GM23338 (cell line): ENCODE measurements around the gene CFAP126. TPM values are rescaled to one million over a fixed set of nuclear protein-coding genes. Genes with fewer than 3 reads are reported as not detected.
A peak's percentile ranks its signal among the peaks of the same experiment; 100 is the strongest.

ENCODE experiments used
- ATAC-seq: fragments of 200-7000 bp; cut with Tn5 transposase; 3 replicates; pipeline ENCODE4 v1.9.1; 2020
- DNase-seq: peaks from one replicate; pipeline ENCODE4 v3.0.0-alpha.2; 2015; ENCODE audit warnings: low spot score
- H2AFZ ChIP-seq: fragments of 200-600 bp; sonication (generic); 2 replicates; pipeline ENCODE4 v1.8.0; 2016; ENCODE audit warnings: antibody characterized with exemption, mild to moderate bottlenecking, moderate library complexity
- H3F3A ChIP-seq: fragments of 200-600 bp; sonication (generic); replicated peaks from 2 replicates; pipeline ENCODE4 v1.8.0; 2017; ENCODE audit warnings: antibody characterized with exemption, mixed run types, low read depth
- H3K27ac ChIP-seq: fragments of 200-600 bp; sonication (generic); 2 replicates; pipeline ENCODE4 v1.6.1; 2016; ENCODE audit warnings: low read depth
- H3K27me3 ChIP-seq: fragments of 200-600 bp; sonication (generic); 2 replicates; pipeline ENCODE4 v1.8.0; 2016; ENCODE audit warnings: mild to moderate bottlenecking, mixed run types, moderate library complexity; ENCODE audit not compliant: insufficient read depth
- H3K36me3 ChIP-seq: fragments of 200-600 bp; sonication (generic); 2 replicates; pipeline ENCODE4 v1.8.0; 2016; ENCODE audit warnings: mild to moderate bottlenecking; ENCODE audit not compliant: insufficient read depth
- H3K4me1 ChIP-seq: fragments of 200-600 bp; sonication (generic); 2 replicates; pipeline ENCODE4 v1.8.0; 2016; ENCODE audit warnings: mild to moderate bottlenecking, moderate library complexity; ENCODE audit not compliant: insufficient read depth
- H3K4me2 ChIP-seq: fragments of 200-600 bp; sonication (generic); 2 replicates; pipeline ENCODE4 v1.7.1; 2017; ENCODE audit warnings: mixed run types
- H3K4me3 ChIP-seq: fragments of 200-600 bp; sonication (generic); 2 replicates; pipeline ENCODE4 v1.6.1; 2016; ENCODE audit warnings: mixed run types
- H3K79me2 ChIP-seq: fragments of 200-600 bp; sonication (generic); replicated peaks from 2 replicates; pipeline ENCODE4 v1.8.0; 2017; ENCODE audit warnings: mild to moderate bottlenecking; ENCODE audit not compliant: insufficient read depth
- H3K9me2 ChIP-seq: fragments of 200-600 bp; sonication (generic); 2 replicates; pipeline ENCODE4 v1.8.0; 2017; ENCODE audit not compliant: insufficient read depth
- H4K20me1 ChIP-seq: fragments of 200-600 bp; sonication (generic); replicated peaks from 2 replicates; pipeline ENCODE4 v1.8.0; 2017; ENCODE audit warnings: mild to moderate bottlenecking; ENCODE audit not compliant: insufficient read depth
- H3K27ac Mint-ChIP-seq: 2 replicates; pipeline ENCODE4 v1.8.0; 2020; ENCODE audit warnings: inconsistent platforms, mild to moderate bottlenecking, moderate library complexity, mixed read lengths
- H3K27me3 Mint-ChIP-seq: 3 replicates; pipeline ENCODE4 v1.8.0; 2022; ENCODE audit warnings: low read depth, mild to moderate bottlenecking, moderate library complexity, mixed read lengths, inconsistent platforms; ENCODE audit not compliant: insufficient read depth, poor library complexity
- H3K36me3 Mint-ChIP-seq: 3 replicates; pipeline ENCODE4 v1.8.0; 2021; ENCODE audit warnings: low read depth, mild to moderate bottlenecking, inconsistent platforms, moderate library complexity, mixed read lengths
- H3K4me1 Mint-ChIP-seq: 3 replicates; pipeline ENCODE4 v1.8.0; 2020; ENCODE audit warnings: mild to moderate bottlenecking, inconsistent platforms, mixed read lengths
- H3K4me3 Mint-ChIP-seq: 3 replicates; pipeline ENCODE4 v1.8.0; 2021; ENCODE audit warnings: moderate library complexity, mild to moderate bottlenecking, inconsistent platforms, mixed read lengths
- H3K9me3 Mint-ChIP-seq: 3 replicates; pipeline ENCODE4 v1.8.0; 2020; ENCODE audit warnings: moderate library complexity, mild to moderate bottlenecking, inconsistent platforms, mixed read lengths
- CREB1 ChIP-seq: fragments of 250-450 bp; sonication (Bioruptor Pico); IDR thresholded peaks from 2 replicates; pipeline ENCODE4 v1.5.0; 2020; ENCODE audit warnings: low read depth, mild to moderate bottlenecking, moderate library complexity
- CTCF ChIP-seq, 2 experiments: fragments of 200-600 bp in 1 of 2; sonication (generic) in 1 of 2; conservative IDR thresholded peaks; 2 replicates each; pipeline versions ENCODE4 v1.5.1 to v1.6.1; 2016 to 2017; ENCODE audit warnings: antibody characterized with exemption in 2 of 2, low read depth in 2 of 2, mild to moderate bottlenecking in 2 of 2, moderate library complexity in 1 of 2
- ETS1 ChIP-seq: IDR thresholded peaks from 2 replicates; pipeline ENCODE4 v1.6.1; 2016; ENCODE audit warnings: antibody characterized with exemption
- EZH2 ChIP-seq: fragments of 200-600 bp; sonication (generic); IDR thresholded peaks from one replicate; pipeline ENCODE4 v1.8.0; 2017; ENCODE audit warnings: antibody characterized with exemption, mild to moderate bottlenecking, low read depth; ENCODE audit not compliant: unreplicated experiment
- EZH2phosphoT487 ChIP-seq: fragments of 200-600 bp; sonication (generic); IDR thresholded peaks from one replicate; pipeline ENCODE4 v1.8.1; 2018; ENCODE audit warnings: antibody characterized with exemption; ENCODE audit not compliant: unreplicated experiment
- JUNB ChIP-seq: IDR thresholded peaks from one replicate; pipeline ENCODE4 v1.6.1; 2016; ENCODE audit warnings: antibody characterized with exemption; ENCODE audit not compliant: unreplicated experiment
- NANOG ChIP-seq: IDR thresholded peaks from 2 replicates; pipeline ENCODE4 v1.6.1; 2016; ENCODE audit warnings: antibody characterized with exemption, borderline replicate concordance
- POLR2AphosphoS5 ChIP-seq: IDR thresholded peaks from 2 replicates; pipeline ENCODE4 v1.6.1; 2016; ENCODE audit warnings: antibody characterized with exemption, low read depth
- STAT1 ChIP-seq: IDR thresholded peaks from one replicate; pipeline ENCODE4 v1.6.1; 2016; ENCODE audit warnings: antibody characterized with exemption; ENCODE audit not compliant: unreplicated experiment
- ZNF114 ChIP-seq: fragments of 250-450 bp; sonication (Bioruptor Pico); IDR thresholded peaks from 2 replicates; pipeline ENCODE4 v1.5.0; 2020; ENCODE audit warnings: mild to moderate bottlenecking, moderate library complexity
- ZNF331 ChIP-seq: fragments of 250-450 bp; sonication (Bioruptor Pico); IDR thresholded peaks from 2 replicates; pipeline ENCODE4 v1.5.0; 2020; ENCODE audit warnings: low read depth, mild to moderate bottlenecking, moderate library complexity
- long read RNA-seq: library from polyadenylated mRNA; unstranded; transcript quantifications from one replicate; pipeline ENCODE4 v2.0.0, GENCODE V29; 2020; ENCODE audit not compliant: unreplicated experiment
- polyA plus RNA-seq: library from polyadenylated mRNA; unstranded; fragments of >200 nt; fragmentation: Nextera tagmentation; extraction: Ambion mirVana; gene quantifications from 2 replicates; pipeline ENCODE4 v1.2.1, GENCODE V29; 2016
- total RNA-seq: library from RNA; depleted of rRNA; stranded (reverse); fragments of >200 nt; shearing (Covaris generic); gene quantifications from 2 replicates; pipeline ENCODE4 v1.2.3, GENCODE V29; 2014; rRNA removed
- TF ChIP-seq, protein P1 (sequence below): IDR thresholded peaks from one replicate; pipeline ENCODE4 v1.6.1; 2018; ENCODE audit warnings: antibody characterized with exemption; ENCODE audit not compliant: unreplicated experiment
- TF ChIP-seq, protein P2 (sequence below): fragments of 250-450 bp; sonication (Bioruptor Pico); IDR thresholded peaks from 2 replicates; pipeline ENCODE4 v1.5.0; 2020; ENCODE audit warnings: mild to moderate bottlenecking, moderate library complexity

CFAP126 gene, protein sequence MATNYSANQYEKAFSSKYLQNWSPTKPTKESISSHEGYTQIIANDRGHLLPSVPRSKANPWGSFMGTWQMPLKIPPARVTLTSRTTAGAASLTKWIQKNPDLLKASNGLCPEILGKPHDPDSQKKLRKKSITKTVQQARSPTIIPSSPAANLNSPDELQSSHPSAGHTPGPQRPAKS
- total RNA-seq: not detected in 2 replicates
- not detected in 2 replicates for polyA plus RNA-seq
- long read RNA-seq: 0 reads

- no peaks in the 10 kb centered on the region for H4K20me1 ChIP-seq
Observed at GRCh38 chr1:161367684-161368400, at the start of gene CFAP126. TSS of gene CFAP126 (minus strand) at chr1:161367876. CDS start at chr1:161367868, 8 bp downstream.

More at GRCh38 chr1:161367684-161368400, at the start of gene CFAP126:
- Mint-ChIP-seq H3K9me3 (no peaks in the 10 kb centered on the region), H3K4me1 (peaks cover 10% of the 10 kb centered on the region), H3K4me3 (no peak within 1 kb of the TSS; the same call in 2 of the 3 replicates), H3K36me3 (peaks cover 12% of the 10 kb centered on the region), H3K27me3 (peaks cover 6% of the 10 kb centered on the region), H3K27ac (peak within 1 kb of the TSS; percentile 55)
- Histone ChIP-seq H3K79me2 (no peaks in the 10 kb centered on the region), H3K36me3 (no peaks in the 10 kb centered on the region; the same call in 1 of the 2 replicates), H3K4me2 (no peak within 1 kb of the TSS), H3K4me1 (no peaks in the 10 kb centered on the region), H3K27ac (peak within 1 kb of the TSS; percentile 11; the same call in 1 of the 2 replicates), H3F3A (no peaks in the 10 kb centered on the region), H3K9me2 (no peaks in the 10 kb centered on the region), H2AFZ (no peak within 1 kb of the TSS), H3K4me3 (no peak within 1 kb of the TSS), H3K27me3 (no peaks in the 10 kb centered on the region)
- DNase-seq (peak; percentile 91), ATAC-seq (peak; percentile 100)
- TF ChIP-seq EZH2 (no peak), NANOG (no peak), CREB1 (CRISPR knock-in tag) (no peak), ZNF331 (CRISPR knock-in tag) (no peak), ZNF114 (CRISPR knock-in tag) (no peak), STAT1 (no peak), ETS1 (no peak), CTCF (conservative IDR thresholded peaks at IDR 0.05; ENCODE audit: low read depth in 2 of 2) (no peak; a peak in 1 of 4 replicates), JUNB (no peak), POLR2AphosphoS5 (no peak), EZH2phosphoT487 (no peak)
- TF ChIP-seq, protein P1, sequence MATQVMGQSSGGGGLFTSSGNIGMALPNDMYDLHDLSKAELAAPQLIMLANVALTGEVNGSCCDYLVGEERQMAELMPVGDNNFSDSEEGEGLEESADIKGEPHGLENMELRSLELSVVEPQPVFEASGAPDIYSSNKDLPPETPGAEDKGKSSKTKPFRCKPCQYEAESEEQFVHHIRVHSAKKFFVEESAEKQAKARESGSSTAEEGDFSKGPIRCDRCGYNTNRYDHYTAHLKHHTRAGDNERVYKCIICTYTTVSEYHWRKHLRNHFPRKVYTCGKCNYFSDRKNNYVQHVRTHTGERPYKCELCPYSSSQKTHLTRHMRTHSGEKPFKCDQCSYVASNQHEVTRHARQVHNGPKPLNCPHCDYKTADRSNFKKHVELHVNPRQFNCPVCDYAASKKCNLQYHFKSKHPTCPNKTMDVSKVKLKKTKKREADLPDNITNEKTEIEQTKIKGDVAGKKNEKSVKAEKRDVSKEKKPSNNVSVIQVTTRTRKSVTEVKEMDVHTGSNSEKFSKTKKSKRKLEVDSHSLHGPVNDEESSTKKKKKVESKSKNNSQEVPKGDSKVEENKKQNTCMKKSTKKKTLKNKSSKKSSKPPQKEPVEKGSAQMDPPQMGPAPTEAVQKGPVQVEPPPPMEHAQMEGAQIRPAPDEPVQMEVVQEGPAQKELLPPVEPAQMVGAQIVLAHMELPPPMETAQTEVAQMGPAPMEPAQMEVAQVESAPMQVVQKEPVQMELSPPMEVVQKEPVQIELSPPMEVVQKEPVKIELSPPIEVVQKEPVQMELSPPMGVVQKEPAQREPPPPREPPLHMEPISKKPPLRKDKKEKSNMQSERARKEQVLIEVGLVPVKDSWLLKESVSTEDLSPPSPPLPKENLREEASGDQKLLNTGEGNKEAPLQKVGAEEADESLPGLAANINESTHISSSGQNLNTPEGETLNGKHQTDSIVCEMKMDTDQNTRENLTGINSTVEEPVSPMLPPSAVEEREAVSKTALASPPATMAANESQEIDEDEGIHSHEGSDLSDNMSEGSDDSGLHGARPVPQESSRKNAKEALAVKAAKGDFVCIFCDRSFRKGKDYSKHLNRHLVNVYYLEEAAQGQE: no peak
- TF ChIP-seq, protein P2, sequence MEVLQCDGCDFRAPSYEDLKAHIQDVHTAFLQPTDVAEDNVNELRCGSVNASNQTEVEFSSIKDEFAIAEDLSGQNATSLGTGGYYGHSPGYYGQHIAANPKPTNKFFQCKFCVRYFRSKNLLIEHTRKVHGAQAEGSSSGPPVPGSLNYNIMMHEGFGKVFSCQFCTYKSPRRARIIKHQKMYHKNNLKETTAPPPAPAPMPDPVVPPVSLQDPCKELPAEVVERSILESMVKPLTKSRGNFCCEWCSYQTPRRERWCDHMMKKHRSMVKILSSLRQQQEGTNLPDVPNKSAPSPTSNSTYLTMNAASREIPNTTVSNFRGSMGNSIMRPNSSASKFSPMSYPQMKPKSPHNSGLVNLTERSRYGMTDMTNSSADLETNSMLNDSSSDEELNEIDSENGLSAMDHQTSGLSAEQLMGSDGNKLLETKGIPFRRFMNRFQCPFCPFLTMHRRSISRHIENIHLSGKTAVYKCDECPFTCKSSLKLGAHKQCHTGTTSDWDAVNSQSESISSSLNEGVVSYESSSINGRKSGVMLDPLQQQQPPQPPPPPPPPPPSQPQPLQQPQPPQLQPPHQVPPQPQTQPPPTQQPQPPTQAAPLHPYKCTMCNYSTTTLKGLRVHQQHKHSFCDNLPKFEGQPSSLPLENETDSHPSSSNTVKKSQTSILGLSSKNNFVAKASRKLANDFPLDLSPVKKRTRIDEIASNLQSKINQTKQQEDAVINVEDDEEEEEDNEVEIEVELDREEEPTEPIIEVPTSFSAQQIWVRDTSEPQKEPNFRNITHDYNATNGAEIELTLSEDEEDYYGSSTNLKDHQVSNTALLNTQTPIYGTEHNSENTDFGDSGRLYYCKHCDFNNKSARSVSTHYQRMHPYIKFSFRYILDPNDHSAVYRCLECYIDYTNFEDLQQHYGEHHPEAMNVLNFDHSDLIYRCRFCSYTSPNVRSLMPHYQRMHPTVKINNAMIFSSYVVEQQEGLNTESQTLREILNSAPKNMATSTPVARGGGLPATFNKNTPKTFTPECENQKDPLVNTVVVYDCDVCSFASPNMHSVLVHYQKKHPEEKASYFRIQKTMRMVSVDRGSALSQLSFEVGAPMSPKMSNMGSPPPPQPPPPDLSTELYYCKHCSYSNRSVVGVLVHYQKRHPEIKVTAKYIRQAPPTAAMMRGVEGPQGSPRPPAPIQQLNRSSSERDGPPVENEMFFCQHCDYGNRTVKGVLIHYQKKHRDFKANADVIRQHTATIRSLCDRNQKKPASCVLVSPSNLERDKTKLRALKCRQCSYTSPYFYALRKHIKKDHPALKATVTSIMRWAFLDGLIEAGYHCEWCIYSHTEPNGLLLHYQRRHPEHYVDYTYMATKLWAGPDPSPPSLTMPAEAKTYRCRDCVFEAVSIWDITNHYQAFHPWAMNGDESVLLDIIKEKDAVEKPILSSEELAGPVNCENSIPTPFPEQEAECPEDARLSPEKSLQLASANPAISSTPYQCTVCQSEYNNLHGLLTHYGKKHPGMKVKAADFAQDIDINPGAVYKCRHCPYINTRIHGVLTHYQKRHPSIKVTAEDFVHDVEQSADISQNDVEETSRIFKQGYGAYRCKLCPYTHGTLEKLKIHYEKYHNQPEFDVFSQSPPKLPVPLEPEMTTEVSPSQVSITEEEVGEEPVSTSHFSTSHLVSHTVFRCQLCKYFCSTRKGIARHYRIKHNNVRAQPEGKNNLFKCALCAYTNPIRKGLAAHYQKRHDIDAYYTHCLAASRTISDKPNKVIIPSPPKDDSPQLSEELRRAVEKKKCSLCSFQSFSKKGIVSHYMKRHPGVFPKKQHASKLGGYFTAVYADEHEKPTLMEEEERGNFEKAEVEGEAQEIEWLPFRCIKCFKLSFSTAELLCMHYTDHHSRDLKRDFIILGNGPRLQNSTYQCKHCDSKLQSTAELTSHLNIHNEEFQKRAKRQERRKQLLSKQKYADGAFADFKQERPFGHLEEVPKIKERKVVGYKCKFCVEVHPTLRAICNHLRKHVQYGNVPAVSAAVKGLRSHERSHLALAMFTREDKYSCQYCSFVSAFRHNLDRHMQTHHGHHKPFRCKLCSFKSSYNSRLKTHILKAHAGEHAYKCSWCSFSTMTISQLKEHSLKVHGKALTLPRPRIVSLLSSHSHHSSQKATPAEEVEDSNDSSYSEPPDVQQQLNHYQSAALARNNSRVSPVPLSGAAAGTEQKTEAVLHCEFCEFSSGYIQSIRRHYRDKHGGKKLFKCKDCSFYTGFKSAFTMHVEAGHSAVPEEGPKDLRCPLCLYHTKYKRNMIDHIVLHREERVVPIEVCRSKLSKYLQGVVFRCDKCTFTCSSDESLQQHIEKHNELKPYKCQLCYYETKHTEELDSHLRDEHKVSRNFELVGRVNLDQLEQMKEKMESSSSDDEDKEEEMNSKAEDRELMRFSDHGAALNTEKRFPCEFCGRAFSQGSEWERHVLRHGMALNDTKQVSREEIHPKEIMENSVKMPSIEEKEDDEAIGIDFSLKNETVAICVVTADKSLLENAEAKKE: no peak
